HEK293T (cell line): ENCODE results near the gene PFN3.

Source experiments
- CTCF ChIA-PET: fragments of 350-600 bp; formaldehyde crosslinking; extraction: SDS; loops from one replicate; lab custom pipeline; 2021; ENCODE audit warnings: antibody characterized with exemption, inconsistent platforms; lab: Yijun Ruan, JAX
- POLR2A ChIA-PET: fragments of 350-600 bp; formaldehyde crosslinking; extraction: SDS; loops from one replicate; lab custom pipeline; 2020; ENCODE audit warnings: antibody characterized with exemption, inconsistent platforms; lab: Yijun Ruan, JAX
- DNase-seq: peaks from one replicate; pipeline ENCODE4 v3.0.0; 2012; ENCODE audit warnings: mixed read lengths; ENCODE audit errors: extremely low spot score
- ARNT ChIP-seq: fragments of 450-650 bp; IDR thresholded peaks from 2 replicates; pipeline ENCODE4 v1.6.1; 2017; ENCODE audit warnings: mild to moderate bottlenecking
- BHLHE40 ChIP-seq: fragments of 450-650 bp; IDR thresholded peaks from 2 replicates; pipeline ENCODE4 v1.6.1; 2016; ENCODE audit warnings: mild to moderate bottlenecking, moderate library complexity, borderline replicate concordance
- CTBP1 ChIP-seq: fragments of 450-650 bp; IDR thresholded peaks from 2 replicates; pipeline ENCODE4 v1.6.1; 2016; ENCODE audit warnings: borderline replicate concordance
- ELF4 ChIP-seq: fragments of 450-650 bp; IDR thresholded peaks from 2 replicates; pipeline ENCODE4 v1.6.1; 2017; ENCODE audit warnings: antibody characterized with exemption
- FOXA1 ChIP-seq: fragments of 450-650 bp; IDR thresholded peaks from 2 replicates; pipeline ENCODE4 v1.6.1; 2016; ENCODE audit warnings: mild to moderate bottlenecking
- FOXK2 ChIP-seq: fragments of 450-650 bp; IDR thresholded peaks from 2 replicates; pipeline ENCODE4 v1.6.1; 2016; ENCODE audit warnings: mild to moderate bottlenecking
- FOXM1 ChIP-seq: fragments of 450-650 bp; IDR thresholded peaks from 2 replicates; pipeline ENCODE4 v1.6.1; 2017; ENCODE audit warnings: mild to moderate bottlenecking, borderline replicate concordance
- HDGF ChIP-seq: fragments of 450-650 bp; IDR thresholded peaks from 2 replicates; pipeline ENCODE4 v1.6.1; 2017; ENCODE audit warnings: antibody characterized with exemption, borderline replicate concordance
- L3MBTL2 ChIP-seq: fragments of 450-650 bp; conservative IDR thresholded peaks from 2 replicates; pipeline ENCODE4 v1.6.1; 2016; ENCODE audit warnings: mild to moderate bottlenecking
- LEF1 ChIP-seq: fragments of 450-650 bp; IDR thresholded peaks from 2 replicates; pipeline ENCODE4 v1.6.1; 2017; ENCODE audit warnings: mild to moderate bottlenecking, borderline replicate concordance
- NFRKB ChIP-seq: fragments of 450-650 bp; IDR thresholded peaks from 2 replicates; pipeline ENCODE4 v1.6.1; 2016; ENCODE audit warnings: mild to moderate bottlenecking, moderate library complexity
- SP1 ChIP-seq: fragments of 450-650 bp; IDR thresholded peaks from 2 replicates; pipeline ENCODE4 v1.6.1; 2017
- SUZ12 ChIP-seq: fragments of 450-650 bp; IDR thresholded peaks from 2 replicates; pipeline ENCODE4 v1.6.1; 2016; ENCODE audit warnings: mild to moderate bottlenecking
- TARDBP ChIP-seq: fragments of 450-650 bp; IDR thresholded peaks from 2 replicates; pipeline ENCODE4 v1.6.1; 2016
- ZNF384 ChIP-seq: fragments of 450-650 bp; IDR thresholded peaks from 2 replicates; pipeline ENCODE4 v1.6.1; 2016
- TF ChIP-seq, protein P1 (sequence below): fragments of 450-650 bp; IDR thresholded peaks from 2 replicates; pipeline ENCODE4 v1.6.1; 2016

The PFN3 gene

DNA sequence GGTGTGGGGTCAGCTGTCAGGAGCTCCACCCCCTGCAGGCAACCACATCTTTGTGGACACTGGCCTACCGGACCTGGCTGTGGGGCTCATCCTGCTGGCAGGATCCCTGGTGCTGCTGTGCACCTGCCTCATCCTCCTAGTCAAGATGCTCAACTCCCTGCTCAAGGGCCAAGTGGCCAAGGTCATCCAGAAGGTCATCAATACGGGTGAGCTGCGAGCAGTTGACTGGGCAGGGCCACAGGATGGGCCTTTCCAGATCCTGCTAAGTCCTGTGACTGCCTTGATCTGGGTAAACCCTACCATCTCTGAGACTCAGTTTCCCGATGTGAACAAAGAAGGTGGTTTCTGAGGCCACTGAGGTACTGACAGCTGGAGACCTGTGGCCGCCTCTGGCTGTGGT, 6.5 kb downstream of the PFN3 start:
- POLR2A ChIA-PET: no interaction called here
- TF ChIP-seq TARDBP: no peak
- TF ChIP-seq FOXA1: no peak
- no peak for TF ChIP-seq ZNF384
- TF ChIP-seq BHLHE40: no peak
- no peak for TF ChIP-seq ARNT
- TF ChIP-seq FOXK2: no peak
- no peak for TF ChIP-seq SUZ12
- no peak for TF ChIP-seq ELF4
- no peak for TF ChIP-seq CTBP1
- TF ChIP-seq L3MBTL2: no peak
- TF ChIP-seq NFRKB: no peak
- TF ChIP-seq FOXM1: no peak
- no peak for TF ChIP-seq LEF1
- no peak for TF ChIP-seq SP1
- no peak for TF ChIP-seq HDGF
- TF ChIP-seq, protein P1, sequence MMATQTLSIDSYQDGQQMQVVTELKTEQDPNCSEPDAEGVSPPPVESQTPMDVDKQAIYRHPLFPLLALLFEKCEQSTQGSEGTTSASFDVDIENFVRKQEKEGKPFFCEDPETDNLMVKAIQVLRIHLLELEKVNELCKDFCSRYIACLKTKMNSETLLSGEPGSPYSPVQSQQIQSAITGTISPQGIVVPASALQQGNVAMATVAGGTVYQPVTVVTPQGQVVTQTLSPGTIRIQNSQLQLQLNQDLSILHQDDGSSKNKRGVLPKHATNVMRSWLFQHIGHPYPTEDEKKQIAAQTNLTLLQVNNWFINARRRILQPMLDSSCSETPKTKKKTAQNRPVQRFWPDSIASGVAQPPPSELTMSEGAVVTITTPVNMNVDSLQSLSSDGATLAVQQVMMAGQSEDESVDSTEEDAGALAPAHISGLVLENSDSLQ: no peak
- CTCF ChIA-PET: interaction anchor here (1.4 kb wide), 1 partner anchor 8 kb away, joined by 5 read pairs; no protein-coding TSS in a partner anchor
- DNase-seq: no peak

DNA sequence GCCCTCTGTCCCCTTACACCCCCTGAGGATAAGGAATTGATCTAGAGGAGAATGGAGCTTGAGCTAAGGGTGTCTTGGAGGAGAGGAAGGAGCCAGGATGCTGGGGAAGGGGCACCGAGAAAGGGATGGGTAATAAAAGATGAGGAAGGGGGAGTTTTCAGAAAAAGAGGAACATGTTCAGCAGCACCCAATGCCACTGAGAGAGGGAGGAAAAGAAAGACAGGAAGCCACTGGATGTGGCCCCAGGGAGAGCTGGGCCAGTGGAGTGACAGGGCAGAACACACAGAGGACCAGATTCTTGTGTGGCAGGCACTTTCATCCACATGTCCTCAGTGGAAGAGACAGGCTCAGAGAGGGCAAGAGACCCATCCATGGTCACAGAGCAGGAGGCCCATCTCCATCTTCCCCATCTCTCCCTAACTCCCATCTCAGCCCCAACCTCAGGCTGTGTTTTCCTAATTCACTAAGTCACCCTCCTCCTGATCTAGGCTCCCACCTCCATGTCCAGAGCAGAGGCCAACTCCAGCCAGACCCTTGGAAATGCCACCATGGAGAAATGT, 7.2 kb downstream of the PFN3 start:
- no peak for TF ChIP-seq NFRKB
- no peak for TF ChIP-seq FOXK2
- TF ChIP-seq BHLHE40: no peak
- TF ChIP-seq, protein P1: no peak
- TF ChIP-seq CTBP1: no peak
- TF ChIP-seq FOXM1: no peak
- no peak for TF ChIP-seq TARDBP
- TF ChIP-seq L3MBTL2: no peak
- TF ChIP-seq SP1: no peak
- no peak for TF ChIP-seq FOXA1
- no peak for TF ChIP-seq ELF4
- no peak for TF ChIP-seq ARNT
- TF ChIP-seq HDGF: no peak
- TF ChIP-seq LEF1: no peak
- no peak for TF ChIP-seq ZNF384
- TF ChIP-seq SUZ12: no peak
- CTCF ChIA-PET: interaction anchor here (0.8 to 1.7 kb wide), 4 partner anchors 9 to 62 kb away, joined by 3 to 8 read pairs (median 5); no protein-coding TSS in a partner anchor
- POLR2A ChIA-PET: interaction anchor here (1.1 kb wide), 1 partner anchor 9 kb away, joined by 3 read pairs; no protein-coding TSS in a partner anchor
- DNase-seq: no peak

DNA sequence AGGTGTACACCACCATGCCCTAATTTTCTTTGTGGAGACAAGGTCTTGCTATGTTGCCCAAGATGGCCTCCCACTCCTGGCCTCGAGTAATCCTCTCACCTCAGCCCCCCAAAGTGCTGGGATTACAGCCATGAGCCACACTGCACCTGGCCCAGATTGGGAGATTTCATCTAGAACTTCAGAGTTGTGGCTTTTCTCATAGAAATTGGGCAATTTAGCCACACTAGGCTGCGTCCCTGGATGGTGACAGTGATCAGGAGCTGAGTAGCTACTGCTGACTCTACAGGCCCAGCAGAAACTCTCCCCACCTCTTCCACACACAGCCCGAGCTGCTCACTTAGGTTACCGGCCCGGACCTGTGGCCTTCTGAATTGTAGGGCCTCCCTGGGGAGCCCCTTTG, 7.7 kb downstream of the PFN3 start:
- POLR2A ChIA-PET: interaction anchor here (1.1 kb wide), 1 partner anchor 10 kb away, joined by 3 read pairs; no protein-coding TSS in a partner anchor
- no peak for DNase-seq
- TF ChIP-seq NFRKB: no peak
- no peak for TF ChIP-seq BHLHE40
- TF ChIP-seq FOXM1: no peak
- no peak for TF ChIP-seq LEF1
- TF ChIP-seq ELF4: no peak
- CTCF ChIA-PET: interaction anchor here (1.0 to 1.7 kb wide), 3 partner anchors 10 to 22 kb away, joined by 5 to 8 read pairs (median 5); no protein-coding TSS in a partner anchor

DNA sequence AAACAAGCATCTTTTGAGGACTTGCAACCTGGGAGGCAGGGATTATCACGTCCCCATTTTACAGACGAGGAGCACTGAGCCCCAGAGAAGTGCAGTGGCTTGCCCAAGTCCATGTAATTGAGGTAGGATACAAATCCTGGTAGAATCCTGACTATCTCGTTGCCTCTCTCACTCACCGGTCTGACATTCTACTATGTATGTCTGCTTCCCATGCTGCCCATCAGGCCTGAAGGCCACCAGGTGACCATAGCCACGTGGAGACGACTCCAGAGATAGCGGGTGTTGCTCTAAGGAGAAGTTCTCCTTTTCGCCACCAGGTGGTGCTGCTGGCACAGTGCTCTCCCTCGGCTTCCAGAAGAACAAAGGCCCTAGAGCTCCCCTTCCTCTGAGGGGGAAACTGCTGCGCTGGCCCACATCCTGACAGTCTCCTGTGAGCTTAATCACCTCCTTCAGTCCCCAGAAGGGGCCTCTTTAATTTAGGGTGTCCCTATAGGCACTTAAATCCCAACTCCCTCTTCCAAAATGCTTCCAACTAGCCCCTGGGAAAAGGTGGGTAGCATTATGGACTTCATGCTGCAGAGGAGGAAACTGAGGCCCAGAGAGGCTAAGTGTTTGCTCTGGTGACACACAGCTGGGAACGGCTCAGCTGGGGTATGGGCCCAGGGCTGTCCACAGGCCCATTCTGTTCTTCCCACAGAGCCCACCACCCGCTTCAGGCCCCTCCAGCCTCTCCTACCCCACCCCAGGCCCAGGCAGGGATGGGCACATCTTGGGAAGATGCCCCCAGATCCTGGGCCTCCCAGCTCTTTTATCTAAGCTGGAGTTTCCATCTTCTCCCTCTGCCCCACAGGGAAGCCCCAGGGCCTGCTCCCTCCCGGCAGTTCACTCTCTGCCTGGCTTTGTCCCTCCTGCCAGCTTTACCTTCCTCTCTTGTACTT, 9.8 kb downstream of the PFN3 start:
- ChIA-PET CTCF (interaction anchor here (0.6 to 4.1 kb wide), 21 partner anchors 9 to 125 kb away, joined by 3 to 56 read pairs (median 5); partner anchors contain the start of genes LMAN2 and PRR7), POLR2A (interaction anchor here (0.9 to 1.5 kb wide), 8 partner anchors 12 to 110 kb away, joined by 3 to 15 read pairs (median 6); partner anchors contain the start of gene MXD3)
- TF ChIP-seq ELF4: no peak
- no peak for TF ChIP-seq ZNF384
- TF ChIP-seq HDGF: no peak
- TF ChIP-seq FOXM1: no peak
- TF ChIP-seq NFRKB: no peak
- TF ChIP-seq BHLHE40: no peak
- TF ChIP-seq, protein P1: no peak
- TF ChIP-seq ARNT: 0 out of 2 replicates have a peak, but pooled peaks have one; percentile 30
- TF ChIP-seq SUZ12: no peak
- TF ChIP-seq LEF1: 0 out of 2 replicates have a peak, but pooled peaks have one; percentile 35
- no peak for TF ChIP-seq TARDBP
- TF ChIP-seq FOXK2: no peak
- no peak for TF ChIP-seq SP1
- TF ChIP-seq L3MBTL2: peak; percentile 73
- TF ChIP-seq FOXA1: no peak
- TF ChIP-seq CTBP1: no peak
- peak; percentile 96 for DNase-seq
